ENCODE measurements around the gene STH. TPM values are rescaled to one million over a fixed set of nuclear protein-coding genes. Genes with fewer than 3 reads are reported as not detected.

The STH gene
- total RNA-seq, 4 donors from 2014 or later, result not detected

- peak overlapping the region in 2 of 4 donors; percentile 25 to 63 for H3K27ac ChIP-seq
- WGBS, 2 donors, result 78 to 79% methylated on average over 4 of the region's 8 CpGs
- intact Hi-C loops (cut with DNase I), result no loop called here
- H3K4me3 ChIP-seq, result no peak overlapping the region
- H3K9me3 ChIP-seq, result no peaks in the 10 kb centered on the region
- H3K4me1 ChIP-seq, result peaks cover 0 to 15% (median 0%) of the 10 kb centered on the region in 3 donors
- no peak for DNase-seq
- no peak for TF ChIP-seq CTCF (IDR thresholded peaks at IDR 0.05)
- no peak for TF ChIP-seq POLR2A (IDR thresholded peaks at IDR 0.05)
- no peaks in the 10 kb centered on the region for H3K27me3 ChIP-seq
- H3K36me3 ChIP-seq, result peaks cover 8 to 95% (median 18%) of the 10 kb centered on the region in 3 donors
Observed at GRCh38 chr17:46025510-46026165, 26.6 kb downstream of the STH start.

DNA sequence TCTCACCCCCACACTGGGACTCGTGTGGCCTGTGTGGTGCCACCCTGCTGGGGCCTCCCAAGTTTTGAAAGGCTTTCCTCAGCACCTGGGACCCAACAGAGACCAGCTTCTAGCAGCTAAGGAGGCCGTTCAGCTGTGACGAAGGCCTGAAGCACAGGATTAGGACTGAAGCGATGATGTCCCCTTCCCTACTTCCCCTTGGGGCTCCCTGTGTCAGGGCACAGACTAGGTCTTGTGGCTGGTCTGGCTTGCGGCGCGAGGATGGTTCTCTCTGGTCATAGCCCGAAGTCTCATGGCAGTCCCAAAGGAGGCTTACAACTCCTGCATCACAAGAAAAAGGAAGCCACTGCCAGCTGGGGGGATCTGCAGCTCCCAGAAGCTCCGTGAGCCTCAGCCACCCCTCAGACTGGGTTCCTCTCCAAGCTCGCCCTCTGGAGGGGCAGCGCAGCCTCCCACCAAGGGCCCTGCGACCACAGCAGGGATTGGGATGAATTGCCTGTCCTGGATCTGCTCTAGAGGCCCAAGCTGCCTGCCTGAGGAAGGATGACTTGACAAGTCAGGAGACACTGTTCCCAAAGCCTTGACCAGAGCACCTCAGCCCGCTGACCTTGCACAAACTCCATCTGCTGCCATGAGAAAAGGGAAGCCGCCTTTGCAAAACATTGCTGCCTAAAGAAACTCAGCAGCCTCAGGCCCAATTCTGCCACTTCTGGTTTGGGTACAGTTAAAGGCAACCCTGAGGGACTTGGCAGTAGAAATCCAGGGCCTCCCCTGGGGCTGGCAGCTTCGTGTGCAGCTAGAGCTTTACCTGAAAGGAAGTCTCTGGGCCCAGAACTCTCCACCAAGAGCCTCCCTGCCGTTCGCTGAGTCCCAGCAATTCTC, 27.4 kb downstream of the STH start:
- no peak for DNase-seq
- 40 to 73% methylated on average over 2 to 14 of the region's 17 CpGs for WGBS, 2 donors
- no peak overlapping the region for H3K4me3 ChIP-seq
- peak overlapping the region in 2 of 4 donors; percentile 14 to 30 for H3K27ac ChIP-seq
- no peaks in the 10 kb centered on the region for H3K27me3 ChIP-seq
- peaks cover 11 to 97% (median 26%) of the 10 kb centered on the region in 3 donors for H3K36me3 ChIP-seq
- H3K9me3 ChIP-seq, result no peaks in the 10 kb centered on the region
- TF ChIP-seq CTCF (IDR thresholded peaks at IDR 0.05), result no peak
- no peak for TF ChIP-seq POLR2A (IDR thresholded peaks at IDR 0.05)
- H3K4me1 ChIP-seq, result peaks cover 0 to 13% (median 0%) of the 10 kb centered on the region in 3 donors
- intact Hi-C loops (cut with DNase I), result no loop called here

DNA sequence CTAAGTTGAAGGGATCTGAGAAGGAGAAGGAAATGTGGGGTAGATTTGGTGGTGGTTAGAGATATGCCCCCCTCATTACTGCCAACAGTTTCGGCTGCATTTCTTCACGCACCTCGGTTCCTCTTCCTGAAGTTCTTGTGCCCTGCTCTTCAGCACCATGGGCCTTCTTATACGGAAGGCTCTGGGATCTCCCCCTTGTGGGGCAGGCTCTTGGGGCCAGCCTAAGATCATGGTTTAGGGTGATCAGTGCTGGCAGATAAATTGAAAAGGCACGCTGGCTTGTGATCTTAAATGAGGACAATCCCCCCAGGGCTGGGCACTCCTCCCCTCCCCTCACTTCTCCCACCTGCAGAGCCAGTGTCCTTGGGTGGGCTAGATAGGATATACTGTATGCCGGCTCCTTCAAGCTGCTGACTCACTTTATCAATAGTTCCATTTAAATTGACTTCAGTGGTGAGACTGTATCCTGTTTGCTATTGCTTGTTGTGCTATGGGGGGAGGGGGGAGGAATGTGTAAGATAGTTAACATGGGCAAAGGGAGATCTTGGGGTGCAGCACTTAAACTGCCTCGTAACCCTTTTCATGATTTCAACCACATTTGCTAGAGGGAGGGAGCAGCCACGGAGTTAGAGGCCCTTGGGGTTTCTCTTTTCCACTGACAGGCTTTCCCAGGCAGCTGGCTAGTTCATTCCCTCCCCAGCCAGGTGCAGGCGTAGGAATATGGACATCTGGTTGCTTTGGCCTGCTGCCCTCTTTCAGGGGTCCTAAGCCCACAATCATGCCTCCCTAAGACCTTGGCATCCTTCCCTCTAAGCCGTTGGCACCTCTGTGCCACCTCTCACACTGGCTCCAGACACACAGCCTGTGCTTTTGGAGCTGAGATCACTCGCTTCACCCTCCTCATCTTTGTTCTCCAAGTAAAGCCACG, 28.3 kb downstream of the STH start:
- Histone ChIP-seq H3K4me3 (no peak overlapping the region), H3K27me3 (no peaks in the 10 kb centered on the region), H3K9me3 (no peaks in the 10 kb centered on the region), H3K36me3 (peaks cover 11 to 99% (median 35%) of the 10 kb centered on the region in 3 donors), H3K27ac (peak overlapping the region in 2 of 4 donors; percentile 14 to 30), H3K4me1 (peaks cover 0 to 13% (median 0%) of the 10 kb centered on the region in 3 donors)
- 72 to 78% methylated on average over 9 to 12 of the region's 12 CpGs for WGBS, 2 donors
- TF ChIP-seq POLR2A (IDR thresholded peaks at IDR 0.05) (no peak), CTCF (IDR thresholded peaks at IDR 0.05) (no peak)
- intact Hi-C loops (cut with DNase I), result no loop called here
- no peak for DNase-seq

DNA sequence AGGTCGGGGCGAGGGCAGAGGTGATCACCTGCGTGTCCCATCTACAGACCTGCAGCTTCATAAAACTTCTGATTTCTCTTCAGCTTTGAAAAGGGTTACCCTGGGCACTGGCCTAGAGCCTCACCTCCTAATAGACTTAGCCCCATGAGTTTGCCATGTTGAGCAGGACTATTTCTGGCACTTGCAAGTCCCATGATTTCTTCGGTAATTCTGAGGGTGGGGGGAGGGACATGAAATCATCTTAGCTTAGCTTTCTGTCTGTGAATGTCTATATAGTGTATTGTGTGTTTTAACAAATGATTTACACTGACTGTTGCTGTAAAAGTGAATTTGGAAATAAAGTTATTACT, 28.9 kb downstream of the STH start:
- Histone ChIP-seq H3K4me3 (no peak overlapping the region), H3K9me3 (no peaks in the 10 kb centered on the region), H3K27me3 (no peaks in the 10 kb centered on the region), H3K36me3 (peaks cover 11 to 100% (median 41%) of the 10 kb centered on the region in 3 donors), H3K4me1 (peaks cover 0 to 13% (median 0%) of the 10 kb centered on the region in 3 donors), H3K27ac (peak overlapping the region in 1 of 4 donors; percentile 30)
- no peak for DNase-seq
- 38 to 67% methylated on average over 1 to 3 of the region's 4 CpGs for whole genome bisulfite sequencing, 2 donors
- intact Hi-C loops (cut with DNase I), result no loop called here
- no peak for TF ChIP-seq CTCF (IDR thresholded peaks at IDR 0.05)
- TF ChIP-seq POLR2A (IDR thresholded peaks at IDR 0.05), result no peak
